GM12878 (cell line): ENCODE measurements around the gene KIRREL3. TPM values are rescaled to one million over a fixed set of nuclear protein-coding genes. Genes with fewer than 3 reads are reported as not detected.

Experiments
- ATAC-seq: fragments of 200-7000 bp; cut with Tn5 transposase; 3 replicates; pipeline ENCODE4 v1.9.1; 2020; ENCODE audit warnings: mild to moderate bottlenecking, moderate library complexity
- BruUV-seq: library from RNA; stranded (reverse); fragments of 400-500 nt; replicated peaks from 2 replicates; lab custom pipeline; 2021; lab: Mats Ljungman, UMichigan
- CTCF ChIA-PET: fragments of 300-600 bp; sonication (Branson Sonifier 250); formaldehyde crosslinking; extraction: SDS; loops from one replicate; lab custom pipeline; 2021; ENCODE audit warnings: inconsistent platforms; lab: Yijun Ruan, JAX
- POLR2A ChIA-PET: fragments of 350-600 bp; formaldehyde crosslinking; extraction: SDS; loops from one replicate; lab custom pipeline; 2021; ENCODE audit warnings: inconsistent platforms; lab: Charles Lee
- RAD21 ChIA-PET: fragments of 300-600 bp; sonication (Branson Sonifier 250); formaldehyde crosslinking; loops from one replicate; lab custom pipeline; 2023; ENCODE audit warnings: antibody characterized with exemption; ENCODE audit not compliant: unreplicated experiment; lab: Charles Lee
- SMC1A ChIA-PET: fragments of 300-600 bp; sonication (Branson Sonifier 250); formaldehyde crosslinking; loops from one replicate; lab custom pipeline; 2023; ENCODE audit not compliant: unreplicated experiment, uncharacterized antibody; lab: Charles Lee
- DNase-seq: peaks from one replicate; pipeline ENCODE4 v3.0.0-alpha.2; 2011; ENCODE audit warnings: low read depth, low spot score
- FAIRE-seq: peaks from 3 replicates; lab custom pipeline; 2011; peaks lifted over from hg19 to GRCh38; lab: Jason Lieb, UNC
- H2AFZ ChIP-seq: 2 replicates; pipeline ENCODE4 v1.6.0; 2011; ENCODE audit warnings: low read depth, low read length, control low read depth; ENCODE audit not compliant: control insufficient read depth
- H3K27ac ChIP-seq: 2 replicates; pipeline ENCODE4 v1.5.1; 2011; ENCODE audit warnings: control low read depth; ENCODE audit not compliant: control insufficient read depth, insufficient read depth
- H3K27me3 ChIP-seq, 2 experiments: replicated peaks in 1 of 2; 2 replicates each; pipeline versions ENCODE4 v1.6.0 to v1.6.1; 2011; ENCODE audit warnings: low read length in 1 of 2; ENCODE audit not compliant: control insufficient read depth in 2 of 2, insufficient read depth in 2 of 2
- H3K36me3 ChIP-seq, 2 experiments: 2 replicates each; pipeline ENCODE4 v1.5.1; 2011; ENCODE audit warnings: low read length in 1 of 2; ENCODE audit not compliant: control insufficient read depth in 2 of 2, insufficient read depth in 2 of 2
- H3K4me1 ChIP-seq: 2 replicates; pipeline ENCODE4 v1.6.1; 2011; ENCODE audit warnings: mild to moderate bottlenecking, low read length, moderate library complexity, mixed read lengths; ENCODE audit not compliant: control insufficient read depth, insufficient read depth
- H3K4me2 ChIP-seq: 2 replicates; pipeline ENCODE4 v1.6.0; 2011; ENCODE audit warnings: control low read depth; ENCODE audit not compliant: control insufficient read depth, insufficient read depth
- H3K4me3 ChIP-seq: fragments of 200-600 bp; sonication (generic); 2 replicates; pipeline ENCODE4 v1.5.1; 2016
- H3K79me2 ChIP-seq: 2 replicates; pipeline ENCODE4 v1.6.0; 2011; ENCODE audit warnings: low read length; ENCODE audit not compliant: control insufficient read depth, insufficient read depth
- H3K9ac ChIP-seq: 2 replicates; pipeline ENCODE4 v1.8.0; 2011; ENCODE audit warnings: low read length, control low read depth, mixed read lengths; ENCODE audit not compliant: control insufficient read depth, insufficient read depth
- H3K9me3 ChIP-seq: replicated peaks from 3 replicates; pipeline ENCODE4 v1.5.1; 2011; ENCODE audit warnings: mild to moderate bottlenecking, low read length; ENCODE audit not compliant: control insufficient read depth, insufficient read depth
- H4K20me1 ChIP-seq: 2 replicates; pipeline ENCODE4 v1.6.0; 2011; ENCODE audit not compliant: control insufficient read depth, insufficient read depth
- BACH1 ChIP-seq: fragments of 450-650 bp; IDR thresholded peaks from 2 replicates; pipeline ENCODE4 v1.6.1; 2017; ENCODE audit warnings: mild to moderate bottlenecking, borderline replicate concordance
- BMI1 ChIP-seq: fragments of 450-650 bp; IDR thresholded peaks from 2 replicates; pipeline ENCODE4 v1.6.1; 2016; ENCODE audit warnings: mild to moderate bottlenecking, moderate library complexity, borderline replicate concordance
- CHD1 ChIP-seq: IDR thresholded peaks from 2 replicates; pipeline ENCODE4 v1.6.1; 2012; ENCODE audit warnings: low read depth, low read length, improper control_type of control experiment
- CREM ChIP-seq: IDR thresholded peaks from 2 replicates; pipeline ENCODE4 v1.6.1; 2014; ENCODE audit warnings: antibody characterized with exemption, low read depth
- FOXK2 ChIP-seq: fragments of 450-650 bp; IDR thresholded peaks from 2 replicates; pipeline ENCODE4 v1.6.1; 2017; ENCODE audit warnings: mild to moderate bottlenecking, moderate library complexity
- NFYB ChIP-seq: IDR thresholded peaks from 2 replicates; pipeline ENCODE4 v1.6.1; 2011; ENCODE audit warnings: low read depth, mild to moderate bottlenecking, low read length, improper control_type of control experiment, moderate library complexity; ENCODE audit not compliant: insufficient read depth
- NRF1 ChIP-seq: conservative IDR thresholded peaks from 2 replicates; pipeline ENCODE4 v1.6.1; 2011; ENCODE audit warnings: mild to moderate bottlenecking, low read depth, low read length, improper control_type of control experiment
- PAX8 ChIP-seq: fragments of 450-650 bp; IDR thresholded peaks from 2 replicates; pipeline ENCODE4 v1.6.1; 2017; ENCODE audit warnings: mild to moderate bottlenecking, moderate library complexity
- POLR2AphosphoS5 ChIP-seq: IDR thresholded peaks from 2 replicates; pipeline ENCODE4 v1.6.1; 2011; ENCODE audit warnings: mild to moderate bottlenecking, low read length, inconsistent platforms
- RUNX3 ChIP-seq: IDR thresholded peaks from 2 replicates; pipeline ENCODE4 v1.6.1; 2012; ENCODE audit warnings: low read length, inconsistent platforms
- SP1 ChIP-seq: IDR thresholded peaks from one replicate; pipeline ENCODE4 v1.6.1; 2011; ENCODE audit warnings: low read depth, low read length
- TCF12 ChIP-seq: IDR thresholded peaks from 2 replicates; pipeline ENCODE4 v1.6.1; 2011; ENCODE audit warnings: low read depth, mild to moderate bottlenecking, low read length
- TCF7 ChIP-seq: IDR thresholded peaks from 2 replicates; pipeline ENCODE4 v1.6.1; 2014; ENCODE audit warnings: antibody characterized with exemption, borderline replicate concordance
- ZNF384 ChIP-seq: IDR thresholded peaks from 2 replicates; pipeline ENCODE4 v1.6.1; 2012; ENCODE audit warnings: low read depth, mild to moderate bottlenecking, low read length, improper control_type of control experiment, borderline replicate concordance
- WGBS: methylation state at CpG from one replicate; pipeline ENCODE4 v1.1.6; 2016; ENCODE audit warnings: low lambda C conversion rate; ENCODE audit not compliant: insufficient replicate concordance, insufficient coverage; ENCODE audit errors: missing lambda C conversion rate; 5-methylcytosine and 5-hydroxymethylcytosine counted together
- in situ Hi-C: fragments of 300-500 bp; cut with MboI; formaldehyde crosslinking; loops from 9 replicates; pipeline ENCODE4 v1.14.3; 2018; ENCODE audit warnings: mixed read lengths
- intact Hi-C: fragments of 100-400 bp; cut with micrococcal nuclease; formaldehyde crosslinking; loops from one replicate; pipeline ENCODE4 v1.14.2; 2022; ENCODE audit not compliant: unreplicated experiment
- polyA plus RNA-seq, 11 experiments: library from polyadenylated mRNA; depleted of rRNA in 4 of 11; unstranded in 6 of 11; stranded (reverse) in 5 of 11; fragments of >200 nt; fragmentation: Nextera tagmentation in 4 of 11; fragmentation: Illumina TruSeq in 1 of 11; extraction: Ambion mirVana in 4 of 11; extraction: Trizol in 1 of 11; gene quantifications; 1 replicate in 1 of 11; 2 replicates in 10 of 11; pipeline versions ENCODE4 v1.2.1 to v1.2.3, GENCODE V29; 2011 to 2016; ENCODE audit warnings: inconsistent platforms in 2 of 11, missing spikeins in 2 of 11, low read depth in 1 of 11
- total RNA-seq, 4 experiments: library from RNA; depleted of rRNA in 3 of 4; stranded (reverse); fragments of >200 nt in 3 of 4; fragmentation: Illumina TruSeq in 1 of 4; extraction: Trizol in 1 of 4; gene quantifications; 2 replicates each; pipeline versions ENCODE4 v1.2.1 to v1.2.3, GENCODE V29; 2013 to 2021
- TF ChIP-seq, protein P1 (sequence below): fragments of 150-350 bp; IDR thresholded peaks from 2 replicates; pipeline ENCODE4 v1.6.1; 2014; ENCODE audit warnings: mild to moderate bottlenecking, low read depth, low read length

KIRREL3 gene
- total and polyA plus RNA-seq, 10 of the 15 experiments (the other 5 are each of a cell fraction or from before 2014, with no cell fraction given), result under 0.01 TPM; not detected in 9

DNA sequence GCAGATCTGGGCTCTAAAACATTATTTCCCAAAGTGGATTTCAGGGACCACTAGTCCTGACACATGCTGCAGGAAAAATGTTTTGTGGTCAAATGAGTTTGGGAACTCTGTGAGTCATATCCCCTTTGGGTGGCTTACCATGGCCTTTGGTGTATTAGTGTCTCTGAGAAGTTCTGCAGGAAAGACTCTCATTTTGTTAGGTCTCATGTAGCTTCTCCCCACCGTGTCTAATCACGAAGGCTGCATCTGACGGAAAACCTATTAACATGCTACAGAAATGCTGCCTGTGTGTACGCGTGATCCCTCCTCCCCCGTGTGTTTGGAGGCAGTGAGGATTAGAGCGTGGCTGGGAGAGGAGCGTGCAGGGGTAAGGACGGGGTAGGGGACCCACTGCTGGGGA is 453.4 kb downstream of the KIRREL3 start:
- ChIA-PET RAD21 (no interaction called here), POLR2A (no interaction called here), CTCF (no interaction called here), SMC1A (no interaction called here)
- H3K9me3 ChIP-seq, result no peaks in the 10 kb centered on the region
- no peak for DNase-seq
- H3K27me3 ChIP-seq, result peaks cover 0 to 6% of the 10 kb centered on the region in 2 experiments; a peak in 2 of 4 replicates
- H3K4me1 ChIP-seq, result no peaks in the 10 kb centered on the region
- no peak for TF ChIP-seq BMI1
- no peak for TF ChIP-seq SP1
- no peak for TF ChIP-seq NFYB
- no peak for TF ChIP-seq RUNX3
- no peak for TF ChIP-seq PAX8
- TF ChIP-seq TCF7, result no peak
- TF ChIP-seq CHD1, result no peak
- no peak for TF ChIP-seq FOXK2
- TF ChIP-seq POLR2AphosphoS5, result no peak
- TF ChIP-seq TCF12, result no peak
- no peak for TF ChIP-seq NRF1
- no peak for TF ChIP-seq CREM
- TF ChIP-seq BACH1, result no peak
- no peak for TF ChIP-seq ZNF384
- TF ChIP-seq, protein P1, sequence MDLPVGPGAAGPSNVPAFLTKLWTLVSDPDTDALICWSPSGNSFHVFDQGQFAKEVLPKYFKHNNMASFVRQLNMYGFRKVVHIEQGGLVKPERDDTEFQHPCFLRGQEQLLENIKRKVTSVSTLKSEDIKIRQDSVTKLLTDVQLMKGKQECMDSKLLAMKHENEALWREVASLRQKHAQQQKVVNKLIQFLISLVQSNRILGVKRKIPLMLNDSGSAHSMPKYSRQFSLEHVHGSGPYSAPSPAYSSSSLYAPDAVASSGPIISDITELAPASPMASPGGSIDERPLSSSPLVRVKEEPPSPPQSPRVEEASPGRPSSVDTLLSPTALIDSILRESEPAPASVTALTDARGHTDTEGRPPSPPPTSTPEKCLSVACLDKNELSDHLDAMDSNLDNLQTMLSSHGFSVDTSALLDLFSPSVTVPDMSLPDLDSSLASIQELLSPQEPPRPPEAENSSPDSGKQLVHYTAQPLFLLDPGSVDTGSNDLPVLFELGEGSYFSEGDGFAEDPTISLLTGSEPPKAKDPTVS, result no peak
- H3K4me3 ChIP-seq, result no peak overlapping the region
- H3K9ac ChIP-seq, result no peak overlapping the region
- no peaks in the 10 kb centered on the region for H4K20me1 ChIP-seq
- 56% methylated on average over 9 of the region's 9 CpGs for WGBS
- no peak overlapping the region for H3K27ac ChIP-seq
- no peaks in the 10 kb centered on the region for H3K79me2 ChIP-seq
- no peak for FAIRE-seq
- no peaks in the 10 kb centered on the region for H3K36me3 ChIP-seq
- no peak overlapping the region for H2AFZ ChIP-seq
- intact Hi-C loops (no loop called here), in situ Hi-C loops (no loop called here)
- ATAC-seq, result no peak
- no TSS peak for BruUV-seq
- no peak overlapping the region for H3K4me2 ChIP-seq
